ENCODE measurements around the gene OR7G2. TPM values are rescaled to one million over a fixed set of nuclear protein-coding genes. Genes with fewer than 3 reads are reported as not detected.
A peak's percentile ranks its signal among the peaks of the same experiment; 100 is the strongest.

Gene OR7G2
- total RNA-seq, 1 donor from 2014 or later = not detected

DNA sequence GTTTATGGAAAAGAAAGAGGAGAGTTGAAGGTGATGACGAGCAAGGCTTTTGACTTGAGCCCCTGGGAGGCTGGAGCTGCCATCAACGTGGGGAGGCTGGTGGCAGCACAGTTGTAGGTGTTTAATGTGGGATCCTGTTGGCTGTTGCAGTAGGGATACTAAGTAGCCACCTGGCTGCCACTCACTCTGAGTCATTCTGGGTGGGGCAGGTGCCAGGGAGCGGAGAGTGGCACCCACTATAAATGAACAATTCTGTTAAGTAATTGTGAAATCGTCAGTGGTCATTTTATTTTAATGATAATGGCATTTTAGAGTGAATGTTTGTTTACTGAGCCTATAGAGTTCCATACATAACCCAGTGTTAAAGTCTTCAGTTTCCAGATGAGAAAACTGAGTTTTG, 42.7 kb upstream of the OR7G2 start:
- H3K9me3 Mint-ChIP-seq (ENCODE audit: low read depth) = peaks cover 38% of the 10 kb centered on the region
- H3K4me3 Mint-ChIP-seq (ENCODE audit: unreplicated experiment) = no peak overlapping the region
- H3K4me1 Mint-ChIP-seq (ENCODE audit: low read depth) = peaks cover 5% of the 10 kb centered on the region

GRCh38 chr19:9148697-9149096, 41.4 kb upstream of the OR7G2 start:
- TF ChIP-seq, protein P1, sequence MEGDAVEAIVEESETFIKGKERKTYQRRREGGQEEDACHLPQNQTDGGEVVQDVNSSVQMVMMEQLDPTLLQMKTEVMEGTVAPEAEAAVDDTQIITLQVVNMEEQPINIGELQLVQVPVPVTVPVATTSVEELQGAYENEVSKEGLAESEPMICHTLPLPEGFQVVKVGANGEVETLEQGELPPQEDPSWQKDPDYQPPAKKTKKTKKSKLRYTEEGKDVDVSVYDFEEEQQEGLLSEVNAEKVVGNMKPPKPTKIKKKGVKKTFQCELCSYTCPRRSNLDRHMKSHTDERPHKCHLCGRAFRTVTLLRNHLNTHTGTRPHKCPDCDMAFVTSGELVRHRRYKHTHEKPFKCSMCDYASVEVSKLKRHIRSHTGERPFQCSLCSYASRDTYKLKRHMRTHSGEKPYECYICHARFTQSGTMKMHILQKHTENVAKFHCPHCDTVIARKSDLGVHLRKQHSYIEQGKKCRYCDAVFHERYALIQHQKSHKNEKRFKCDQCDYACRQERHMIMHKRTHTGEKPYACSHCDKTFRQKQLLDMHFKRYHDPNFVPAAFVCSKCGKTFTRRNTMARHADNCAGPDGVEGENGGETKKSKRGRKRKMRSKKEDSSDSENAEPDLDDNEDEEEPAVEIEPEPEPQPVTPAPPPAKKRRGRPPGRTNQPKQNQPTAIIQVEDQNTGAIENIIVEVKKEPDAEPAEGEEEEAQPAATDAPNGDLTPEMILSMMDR (IDR thresholded peaks at IDR 0.05) = no peak

More for the DNA sequence above, 42.7 kb upstream of the OR7G2 start:
- no peaks in the 10 kb centered on the region for H3K27me3 Mint-ChIP-seq (ENCODE audit: low read depth)
- TF ChIP-seq, protein P1 (IDR thresholded peaks at IDR 0.05) = no peak
- no peak for DNase-seq (ENCODE audit: low spot score)
- H3K36me3 Mint-ChIP-seq (ENCODE audit: low read depth) = peaks cover 31% of the 10 kb centered on the region
- H3K27ac Mint-ChIP-seq (ENCODE audit: unreplicated experiment) = no peak overlapping the region

GRCh38 chr19:9146882-9147281, 39.6 kb upstream of the OR7G2 start:
- Mint-ChIP-seq H3K4me1 (ENCODE audit: low read depth) (peaks cover 18% of the 10 kb centered on the region), H3K4me3 (ENCODE audit: unreplicated experiment) (no peak overlapping the region), H3K36me3 (ENCODE audit: low read depth) (peaks cover 28% of the 10 kb centered on the region), H3K27me3 (ENCODE audit: low read depth) (no peaks in the 10 kb centered on the region), H3K27ac (ENCODE audit: unreplicated experiment) (no peak overlapping the region), H3K9me3 (ENCODE audit: low read depth) (peaks cover 27% of the 10 kb centered on the region)
- TF ChIP-seq, protein P1 (IDR thresholded peaks at IDR 0.05) = no peak
- no peak for DNase-seq (ENCODE audit: low spot score)

More at GRCh38 chr19:9148697-9149096, 41.4 kb upstream of the OR7G2 start:
- Mint-ChIP-seq H3K4me1 (ENCODE audit: low read depth) (peaks cover 7% of the 10 kb centered on the region), H3K4me3 (ENCODE audit: unreplicated experiment) (no peak overlapping the region), H3K9me3 (ENCODE audit: low read depth) (peaks cover 35% of the 10 kb centered on the region), H3K36me3 (ENCODE audit: low read depth) (peaks cover 36% of the 10 kb centered on the region), H3K27ac (ENCODE audit: unreplicated experiment) (no peak overlapping the region), H3K27me3 (ENCODE audit: low read depth) (no peaks in the 10 kb centered on the region)
- DNase-seq (ENCODE audit: low spot score) = no peak

- no peaks in the 10 kb centered on the region for H3K27me3 Mint-ChIP-seq (ENCODE audit: low read depth)
- H3K4me1 Mint-ChIP-seq (ENCODE audit: low read depth) = peaks cover 32% of the 10 kb centered on the region
- no peak overlapping the region for H3K27ac Mint-ChIP-seq (ENCODE audit: unreplicated experiment)
- peaks cover 24% of the 10 kb centered on the region for H3K36me3 Mint-ChIP-seq (ENCODE audit: low read depth)
- TF ChIP-seq, protein P1 (IDR thresholded peaks at IDR 0.05) = no peak
- no peak for DNase-seq (ENCODE audit: low spot score)
- H3K9me3 Mint-ChIP-seq (ENCODE audit: low read depth) = peaks cover 18% of the 10 kb centered on the region
- H3K4me3 Mint-ChIP-seq (ENCODE audit: unreplicated experiment) = no peak overlapping the region
These were observed 37.6 kb upstream of the OR7G2 start for GRCh38 chr19:9144920-9145319.

- DNase-seq (ENCODE audit: low spot score) = peak; percentile 95
- Mint-ChIP-seq H3K9me3 (ENCODE audit: low read depth) (peaks cover 11% of the 10 kb centered on the region), H3K27ac (ENCODE audit: unreplicated experiment) (peak within 1 kb of the TSS; percentile 96), H3K4me1 (ENCODE audit: low read depth) (peaks cover 31% of the 10 kb centered on the region), H3K4me3 (ENCODE audit: unreplicated experiment) (peak within 1 kb of the TSS; percentile 89), H3K27me3 (ENCODE audit: low read depth) (no peaks in the 10 kb centered on the region), H3K36me3 (ENCODE audit: low read depth) (peaks cover 11% of the 10 kb centered on the region)
- TF ChIP-seq, protein P1 (IDR thresholded peaks at IDR 0.05) = no peak
These were observed 33.0 kb upstream of the OR7G2 start, which contains the start of gene ZNF317 for GRCh38 chr19:9140159-9140874. Gene ZNF317, plus strand, starts transcription at chr19:9140397. Its CDS starts 15,620 bp downstream, at chr19:9156017.

Data from chondrocyte (in vitro differentiated cells).